ENCODE results near the gene MUC5B.

DNA sequence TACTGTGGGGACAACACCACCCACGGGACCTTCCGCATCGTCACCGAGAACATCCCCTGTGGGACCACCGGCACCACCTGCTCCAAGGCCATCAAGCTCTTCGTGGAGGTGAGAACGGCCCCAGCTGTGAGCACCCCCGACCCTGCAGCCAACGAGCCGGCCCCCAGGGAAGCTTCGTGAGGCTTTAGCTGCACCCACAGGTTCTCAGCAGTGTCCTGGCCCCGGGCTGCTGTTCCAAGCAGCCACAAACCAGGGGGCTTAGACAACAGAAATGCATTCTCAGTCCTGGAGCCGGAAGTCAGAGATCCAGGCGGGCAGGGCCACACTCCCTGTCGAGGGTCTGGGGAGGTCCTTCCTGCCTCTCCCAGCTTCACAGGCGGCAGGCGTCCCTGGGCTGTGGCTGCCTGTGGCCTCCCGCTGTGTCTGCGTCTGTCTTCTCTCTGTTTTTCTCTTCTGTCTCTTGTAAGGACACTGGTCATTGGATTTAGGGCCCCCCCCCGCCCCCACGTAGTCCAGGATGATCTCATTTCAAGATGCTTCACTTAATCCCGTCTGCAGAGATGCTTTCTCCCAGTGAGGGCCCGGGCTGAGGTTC, 12.5 kb downstream of the MUC5B start:
- TF ChIP-seq GATA2 (IDR thresholded peaks at IDR 0.05; ENCODE audit: low read depth, low read length) (no peak), GATA3 (IDR thresholded peaks at IDR 0.05; ENCODE audit: low read depth, low read length) (no peak)
